DMS53 (cell line): ENCODE data around the gene XPR1.
"Not testable (repeated sequence)": the region's sequence is repeated elsewhere in the genome, so short reads cannot be mapped to it uniquely, and the experiment has no call there.

Source experiments
- DNase-seq: peaks from one replicate; lab custom pipeline; 2025; lab: John Stamatoyannopoulos, UW

XPR1 gene

GRCh38 chr1:180722586-180722985, 90.8 kb downstream of the XPR1 start:
- no peak for DNase-seq

GRCh38 chr1:180724055-180724454, 92.2 kb downstream of the XPR1 start:
- DNase-seq: no peak

GRCh38 chr1:180726024-180726423, 94.2 kb downstream of the XPR1 start:
- DNase-seq: not testable (repeated sequence)

GRCh38 chr1:180727751-180728150, 95.9 kb downstream of the XPR1 start:
- not testable (repeated sequence) for DNase-seq

GRCh38 chr1:180728472-180729106, 96.8 kb downstream of the XPR1 start:
- no peak for DNase-seq

GRCh38 chr1:180731131-180731530, 99.3 kb downstream of the XPR1 start:
- DNase-seq: no peak

GRCh38 chr1:180732866-180733265, 101.0 kb downstream of the XPR1 start:
- no peak for DNase-seq

GRCh38 chr1:180734366-180734765, 102.5 kb downstream of the XPR1 start:
- DNase-seq: no peak

GRCh38 chr1:180742663-180743062, 110.8 kb downstream of the XPR1 start:
- no peak for DNase-seq

- DNase-seq: no peak
Observed at GRCh38 chr1:180743868-180744267, 112.0 kb downstream of the XPR1 start.

GRCh38 chr1:180745098-180745497, 113.3 kb downstream of the XPR1 start:
- DNase-seq: no peak

GRCh38 chr1:180751921-180752320, 120.1 kb downstream of the XPR1 start:
- DNase-seq: no peak

GRCh38 chr1:180754453-180754852, 122.6 kb downstream of the XPR1 start:
- no peak for DNase-seq

GRCh38 chr1:180757657-180758056, 125.8 kb downstream of the XPR1 start:
- no peak for DNase-seq

- DNase-seq: no peak
Observed at GRCh38 chr1:180762796-180763195, 131.0 kb downstream of the XPR1 start.

GRCh38 chr1:180765151-180765550, 133.3 kb downstream of the XPR1 start:
- DNase-seq: no peak

- no peak for DNase-seq
Observed at GRCh38 chr1:180769889-180770288, 138.1 kb downstream of the XPR1 start.

GRCh38 chr1:180773210-180773865, 141.5 kb downstream of the XPR1 start:
- DNase-seq: no peak

GRCh38 chr1:180775801-180776200, 144.0 kb downstream of the XPR1 start:
- no peak for DNase-seq

- DNase-seq: no peak
Observed at GRCh38 chr1:180777072-180777689, 145.4 kb downstream of the XPR1 start.

- DNase-seq: peak; percentile 75
Observed at GRCh38 chr1:180778782-180779398, 147.1 kb downstream of the XPR1 start.

- no peak for DNase-seq
Observed at GRCh38 chr1:180779584-180779983, 147.8 kb downstream of the XPR1 start.

- DNase-seq: no peak
Observed at GRCh38 chr1:180781718-180782117, 149.9 kb downstream of the XPR1 start.
